Mesendoderm (in vitro differentiated cells): ENCODE measurements around the gene AANAT.
A peak's percentile ranks its signal among the peaks of the same experiment; 100 is the strongest.

ENCODE experiments used
- DNase-seq: peaks from one replicate; pipeline ENCODE4 v3.0.0; 2013
- H2AK5ac ChIP-seq: 2 replicates; pipeline ENCODE4 v1.6.1; 2013; ENCODE audit warnings: low read length, inconsistent platforms
- H2BK120ac ChIP-seq: 2 replicates; pipeline ENCODE4 v1.6.1; 2013; ENCODE audit warnings: low read depth, mild to moderate bottlenecking, low read length, moderate library complexity, mixed read lengths
- H2BK15ac ChIP-seq: replicated peaks from 2 replicates; pipeline ENCODE4 v1.6.1; 2013; ENCODE audit warnings: low read depth, mild to moderate bottlenecking, moderate library complexity
- H2BK5ac ChIP-seq: 2 replicates; pipeline ENCODE4 v1.6.1; 2013; ENCODE audit warnings: low read length, inconsistent platforms
- H3K18ac ChIP-seq: 2 replicates; pipeline ENCODE4 v1.6.1; 2013; ENCODE audit warnings: mild to moderate bottlenecking, low read length, mixed read lengths
- H3K23ac ChIP-seq: one replicate; pipeline ENCODE4 v1.6.1; 2013; ENCODE audit warnings: low read length
- H3K27ac ChIP-seq: 2 replicates; pipeline ENCODE4 v1.5.1; 2013; ENCODE audit warnings: low read depth, mild to moderate bottlenecking, inconsistent platforms, low read length, moderate library complexity
- H3K27me3 ChIP-seq: 2 replicates; pipeline ENCODE4 v1.6.1; 2013; ENCODE audit warnings: low read length, control low read depth, mild to moderate bottlenecking, inconsistent platforms; ENCODE audit not compliant: insufficient read depth, poor library complexity
- H3K36me3 ChIP-seq: 2 replicates; pipeline ENCODE4 v1.6.1; 2013; ENCODE audit warnings: low read length, inconsistent platforms; ENCODE audit not compliant: control insufficient read depth, insufficient read depth
- H3K4ac ChIP-seq: one replicate; pipeline ENCODE4 v1.6.1; 2013; ENCODE audit warnings: low read depth, mild to moderate bottlenecking, low read length, moderate library complexity
- H3K4me1 ChIP-seq: 2 replicates; pipeline ENCODE4 v1.6.1; 2013; ENCODE audit warnings: low read depth, low read length, inconsistent platforms; ENCODE audit not compliant: control insufficient read depth
- H3K4me2 ChIP-seq: 2 replicates; pipeline ENCODE4 v1.6.1; 2013; ENCODE audit warnings: low read length
- H3K4me3 ChIP-seq: 2 replicates; pipeline ENCODE4 v1.5.1; 2013; ENCODE audit warnings: mild to moderate bottlenecking, low read length
- H3K56ac ChIP-seq: one replicate; pipeline ENCODE4 v1.6.1; 2013; ENCODE audit warnings: low read length
- H3K79me1 ChIP-seq: 2 replicates; pipeline ENCODE4 v1.6.1; 2013; ENCODE audit warnings: low read length, inconsistent platforms
- H3K79me2 ChIP-seq: 2 replicates; pipeline ENCODE4 v1.6.1; 2013; ENCODE audit warnings: mild to moderate bottlenecking, low read length; ENCODE audit not compliant: control insufficient read depth, insufficient read depth
- H3K9ac ChIP-seq: 2 replicates; pipeline ENCODE4 v1.6.1; 2013; ENCODE audit warnings: low read length, inconsistent platforms
- H4K5ac ChIP-seq: one replicate; pipeline ENCODE4 v1.6.1; 2013; ENCODE audit warnings: low read length
- H4K8ac ChIP-seq: one replicate; pipeline ENCODE4 v1.6.1; 2013; ENCODE audit warnings: low read depth, mild to moderate bottlenecking, control low read depth, low read length, moderate library complexity
- WGBS: extraction: QIAGEN DNeasy Blood & Tissue Kit; methylation state at CpG from one replicate; pipeline ENCODE4 v1.1.7; 2013; ENCODE audit warnings: low lambda C conversion rate, missing lambda C conversion rate; ENCODE audit not compliant: insufficient coverage; ENCODE audit errors: extremely low coverage; 5-methylcytosine and 5-hydroxymethylcytosine counted together

AANAT gene

GRCh38 chr17:76438906-76439305 is 28.5 kb upstream of the AANAT start:
- no peak overlapping the region for H3K4me3 ChIP-seq
- H3K36me3 ChIP-seq: no peaks in the 10 kb centered on the region
- DNase-seq: no peak
- H3K27ac ChIP-seq: no peak overlapping the region
- peaks cover 34% of the 10 kb centered on the region for H3K79me1 ChIP-seq
- H3K4ac ChIP-seq: peak overlapping the region; percentile 75
- H4K8ac ChIP-seq: no peak overlapping the region
- no peak overlapping the region for H4K5ac ChIP-seq
- H2BK5ac ChIP-seq: no peak overlapping the region
- H2BK15ac ChIP-seq: no peak overlapping the region
- H2AK5ac ChIP-seq: no peak overlapping the region
- peaks cover 27% of the 10 kb centered on the region for H3K4me1 ChIP-seq
- H3K4me2 ChIP-seq: no peak overlapping the region
- H3K79me2 ChIP-seq: peaks cover 71% of the 10 kb centered on the region
- H3K27me3 ChIP-seq: no peaks in the 10 kb centered on the region
- WGBS: no CpG with 5 or more reads among the region's 9 CpGs
- H3K18ac ChIP-seq: no peak overlapping the region
- H2BK120ac ChIP-seq: no peak overlapping the region
- H3K56ac ChIP-seq: peak overlapping the region; percentile 10
- no peak overlapping the region for H3K9ac ChIP-seq
- no peak overlapping the region for H3K23ac ChIP-seq

- Histone ChIP-seq H3K9ac (no peak overlapping the region), H2BK5ac (no peak overlapping the region), H3K36me3 (no peaks in the 10 kb centered on the region), H2AK5ac (no peak overlapping the region), H3K56ac (no peak overlapping the region), H2BK15ac (no peak overlapping the region), H3K4me2 (no peak overlapping the region), H4K8ac (no peak overlapping the region), H3K4me1 (peaks cover 29% of the 10 kb centered on the region), H3K23ac (no peak overlapping the region), H3K4ac (peak overlapping the region; percentile 75), H3K4me3 (no peak overlapping the region), H3K27ac (no peak overlapping the region), H3K27me3 (no peaks in the 10 kb centered on the region), H3K18ac (no peak overlapping the region), H3K79me2 (peaks cover 66% of the 10 kb centered on the region), H4K5ac (no peak overlapping the region), H2BK120ac (no peak overlapping the region), H3K79me1 (peaks cover 30% of the 10 kb centered on the region)
- WGBS: no CpG with 5 or more reads among the region's 6 CpGs
- no peak for DNase-seq
Measured at GRCh38 chr17:76439314-76439928, 28.0 kb upstream of the AANAT start.

- Histone ChIP-seq H3K27me3 (no peaks in the 10 kb centered on the region), H3K27ac (peak overlapping the region; percentile 73), H2BK5ac (no peak overlapping the region), H3K23ac (no peak overlapping the region), H3K18ac (no peak overlapping the region), H3K79me1 (peaks cover 22% of the 10 kb centered on the region), H2BK120ac (peak overlapping the region; percentile 29), H2BK15ac (no peak overlapping the region), H3K4me2 (peak overlapping the region; percentile 10), H3K36me3 (no peaks in the 10 kb centered on the region), H3K56ac (peak overlapping the region; percentile 68), H3K4me1 (peaks cover 38% of the 10 kb centered on the region), H4K8ac (no peak overlapping the region), H4K5ac (no peak overlapping the region), H3K9ac (no peak overlapping the region), H2AK5ac (no peak overlapping the region), H3K4me3 (no peak overlapping the region), H3K4ac (peak overlapping the region; percentile 56), H3K79me2 (peaks cover 61% of the 10 kb centered on the region)
- no CpG with 5 or more reads among the region's 2 CpGs for WGBS
- peak; percentile 69 for DNase-seq
Measured at GRCh38 chr17:76440751-76441362, 26.5 kb upstream of the AANAT start.

GRCh38 chr17:76441686-76442340 is 25.6 kb upstream of the AANAT start:
- Histone ChIP-seq H3K27ac (peak overlapping the region; percentile 73), H2BK120ac (no peak overlapping the region), H3K4ac (no peak overlapping the region), H3K79me2 (peaks cover 63% of the 10 kb centered on the region), H4K5ac (no peak overlapping the region), H2BK5ac (no peak overlapping the region), H3K27me3 (no peaks in the 10 kb centered on the region), H3K79me1 (peaks cover 25% of the 10 kb centered on the region), H2AK5ac (no peak overlapping the region), H2BK15ac (no peak overlapping the region), H3K56ac (peak overlapping the region; percentile 18), H3K4me2 (no peak overlapping the region), H3K18ac (peak overlapping the region; percentile 8), H4K8ac (no peak overlapping the region), H3K4me1 (peaks cover 45% of the 10 kb centered on the region), H3K23ac (no peak overlapping the region), H3K4me3 (no peak overlapping the region), H3K9ac (no peak overlapping the region), H3K36me3 (no peaks in the 10 kb centered on the region)
- WGBS: no CpG with 5 or more reads among the region's 13 CpGs
- peak; percentile 57 for DNase-seq

- no CpG with 5 or more reads among the region's 8 CpGs for WGBS
Measured at GRCh38 chr17:76442341-76443338, 24.8 kb upstream of the AANAT start.

More at GRCh38 chr17:76442341-76443338, 24.8 kb upstream of the AANAT start:
- H3K4me1 ChIP-seq: peaks cover 50% of the 10 kb centered on the region
- no peak overlapping the region for H3K27ac ChIP-seq
- peaks cover 68% of the 10 kb centered on the region for H3K79me2 ChIP-seq
- peak overlapping the region; percentile 63 for H3K56ac ChIP-seq
- peaks cover 28% of the 10 kb centered on the region for H3K79me1 ChIP-seq
- H2BK15ac ChIP-seq: no peak overlapping the region
- H2BK5ac ChIP-seq: peak overlapping the region; percentile 12
- DNase-seq: no peak
- peak overlapping the region; percentile 10 for H3K9ac ChIP-seq
- peak overlapping the region; percentile 5 for H3K4ac ChIP-seq
- H3K23ac ChIP-seq: no peak overlapping the region
- no peak overlapping the region for H3K4me2 ChIP-seq
- H3K18ac ChIP-seq: peak overlapping the region; percentile 8
- no peaks in the 10 kb centered on the region for H3K27me3 ChIP-seq
- no peak overlapping the region for H4K8ac ChIP-seq
- no peak overlapping the region for H3K4me3 ChIP-seq
- H4K5ac ChIP-seq: no peak overlapping the region
- H2AK5ac ChIP-seq: peak overlapping the region; percentile 27
- H2BK120ac ChIP-seq: no peak overlapping the region
- H3K36me3 ChIP-seq: no peaks in the 10 kb centered on the region
